ENCODE data around the gene ELN. TPM values are rescaled to one million over a fixed set of nuclear protein-coding genes. Genes with fewer than 3 reads are reported as not detected.

Gene ELN
- total and polyA plus RNA-seq, 7 donors: 2.5 to 174 (median 33.2) TPM

- 22 to 69% methylated on average over 32 of the region's 32 CpGs for WGBS, 2 donors
- intact Hi-C loops (cut with DNase I): no loop called here
- Histone ChIP-seq H3K4me3 (peak overlapping the region; percentile 23 to 57 (median 51)), H3K27ac (peak overlapping the region; percentile 60 to 80 (median 64)), H3K36me3 (peaks cover 0 to 21% (median 2%) of the 10 kb centered on the region in 4 donors), H3K9me3 (no peaks in the 10 kb centered on the region), H3K4me1 (peaks cover 0 to 31% (median 27%) of the 10 kb centered on the region in 4 donors), H3K27me3 (no peaks in the 10 kb centered on the region)
- peak; percentile 93 for DNase-seq
- peak in 2 of 4 donors; percentile 30 to 64 for TF ChIP-seq POLR2AphosphoS5 (IDR thresholded peaks at IDR 0.05)
- TF ChIP-seq EP300 (IDR thresholded peaks at IDR 0.05): no peak
- TF ChIP-seq POLR2A (IDR thresholded peaks at IDR 0.05): no peak
Observed at GRCh38 chr7:74094224-74095101, 66.5 kb downstream of the ELN start.

GRCh38 chr7:74095135-74095534 is 67.2 kb downstream of the ELN start:
- no peaks in the 10 kb centered on the region for H3K27me3 ChIP-seq
- 94 to 97% methylated on average over 6 of the region's 6 CpGs for WGBS, 2 donors
- H3K4me1 ChIP-seq: peaks cover 0 to 31% (median 27%) of the 10 kb centered on the region in 4 donors
- no peak for DNase-seq
- TF ChIP-seq POLR2A (IDR thresholded peaks at IDR 0.05): no peak
- TF ChIP-seq CTCF (IDR thresholded peaks at IDR 0.05): no peak
- TF ChIP-seq POLR2AphosphoS5 (IDR thresholded peaks at IDR 0.05): no peak
- no peak for TF ChIP-seq EP300 (IDR thresholded peaks at IDR 0.05)
- intact Hi-C loops (cut with DNase I): no loop called here
- peaks cover 0 to 27% (median 2%) of the 10 kb centered on the region in 4 donors for H3K36me3 ChIP-seq
- H3K27ac ChIP-seq: peak overlapping the region in 3 of 4 donors; percentile 60 to 80 (median 61)
- H3K4me3 ChIP-seq: peak overlapping the region in 3 of 4 donors; percentile 47 to 57 (median 55)
- H3K9me3 ChIP-seq: no peaks in the 10 kb centered on the region

- Histone ChIP-seq H3K27ac (peak overlapping the region; percentile 6 to 63 (median 41)), H3K27me3 (no peaks in the 10 kb centered on the region), H3K9me3 (no peaks in the 10 kb centered on the region), H3K36me3 (peaks cover 0 to 41% (median 7%) of the 10 kb centered on the region in 4 donors), H3K4me3 (no peak overlapping the region), H3K4me1 (peaks cover 0 to 23% (median 20%) of the 10 kb centered on the region in 4 donors)
- WGBS, 2 donors: 82 to 85% methylated on average over 11 of the region's 11 CpGs
- intact Hi-C loops (cut with DNase I): no loop called here
- peak; percentile 90 for DNase-seq
- TF ChIP-seq EP300 (IDR thresholded peaks at IDR 0.05): no peak
- TF ChIP-seq POLR2AphosphoS5 (IDR thresholded peaks at IDR 0.05): peak in 1 of 4 donors; percentile 47
Observed at GRCh38 chr7:74097937-74098614, 70.1 kb downstream of the ELN start.

- 97 to 98% methylated on average over 17 of the region's 17 CpGs for WGBS, 2 donors
- H3K27ac ChIP-seq: peak overlapping the region in 3 of 4 donors; percentile 12 to 51 (median 40)
Observed at GRCh38 chr7:74099031-74099430, 71.1 kb downstream of the ELN start.

More at GRCh38 chr7:74099031-74099430, 71.1 kb downstream of the ELN start:
- H3K36me3 ChIP-seq: peaks cover 0 to 44% (median 8%) of the 10 kb centered on the region in 4 donors
- H3K4me1 ChIP-seq: peaks cover 0 to 14% (median 11%) of the 10 kb centered on the region in 4 donors
- intact Hi-C loops (cut with DNase I): no loop called here
- no peaks in the 10 kb centered on the region for H3K9me3 ChIP-seq
- TF ChIP-seq CTCF (IDR thresholded peaks at IDR 0.05) (no peak), POLR2A (IDR thresholded peaks at IDR 0.05) (no peak), POLR2AphosphoS5 (IDR thresholded peaks at IDR 0.05) (no peak), EP300 (IDR thresholded peaks at IDR 0.05) (no peak)
- no peak for DNase-seq
- no peaks in the 10 kb centered on the region for H3K27me3 ChIP-seq
- H3K4me3 ChIP-seq: no peak overlapping the region
